NOMO-1 treated with dmso at 0.1 percent for 144 hours (cell line): ENCODE results near the gene PFN2.
"Not testable (repeated sequence)": the region's sequence is repeated elsewhere in the genome, so short reads cannot be mapped to it uniquely, and the experiment has no call there.

Experiments used
- DNase-seq: peaks from one replicate; lab custom pipeline; 2025; ENCODE audit not compliant: unreplicated experiment; lab: John Stamatoyannopoulos, UW

The PFN2 gene

DNA sequence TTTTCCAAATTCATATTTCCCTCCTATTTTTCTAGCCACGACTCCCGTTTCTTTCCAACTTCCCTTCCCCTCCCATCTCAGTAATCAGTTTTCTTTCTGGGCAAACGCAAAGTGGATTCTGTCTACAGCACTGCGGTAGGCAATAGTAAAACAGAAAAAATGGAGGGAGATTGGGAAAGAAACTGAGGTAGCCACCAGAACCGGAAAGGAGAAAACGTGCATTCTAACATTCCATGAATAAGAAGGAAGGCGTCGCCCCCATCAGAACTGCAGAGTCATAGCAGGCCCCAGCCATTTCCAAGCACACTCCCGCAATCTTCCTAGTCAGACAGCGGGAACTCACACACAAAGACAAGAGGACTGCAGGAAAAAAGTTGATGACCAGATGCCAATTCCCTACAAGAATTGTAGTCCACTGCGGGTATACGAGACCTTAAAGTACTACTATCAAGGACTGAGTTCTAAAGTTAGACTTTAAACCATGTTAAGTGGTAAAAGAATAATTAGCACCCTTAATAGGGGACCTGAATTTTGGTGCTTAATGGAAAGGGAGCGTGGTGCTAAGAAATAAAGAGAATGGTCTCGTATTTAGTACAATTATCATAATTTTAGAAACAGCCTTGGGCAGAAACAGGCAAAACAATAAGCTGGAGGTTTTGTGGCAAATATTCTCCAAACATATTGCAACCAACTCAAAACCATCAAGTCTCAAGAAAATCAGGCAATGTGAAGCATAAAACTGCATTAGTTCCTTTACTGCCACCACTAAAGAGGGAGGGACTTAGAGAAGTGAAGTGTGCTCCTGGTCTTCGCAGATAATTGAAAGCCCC lies 1.4 kb downstream of the PFN2 start:
- no peak for DNase-seq

DNA sequence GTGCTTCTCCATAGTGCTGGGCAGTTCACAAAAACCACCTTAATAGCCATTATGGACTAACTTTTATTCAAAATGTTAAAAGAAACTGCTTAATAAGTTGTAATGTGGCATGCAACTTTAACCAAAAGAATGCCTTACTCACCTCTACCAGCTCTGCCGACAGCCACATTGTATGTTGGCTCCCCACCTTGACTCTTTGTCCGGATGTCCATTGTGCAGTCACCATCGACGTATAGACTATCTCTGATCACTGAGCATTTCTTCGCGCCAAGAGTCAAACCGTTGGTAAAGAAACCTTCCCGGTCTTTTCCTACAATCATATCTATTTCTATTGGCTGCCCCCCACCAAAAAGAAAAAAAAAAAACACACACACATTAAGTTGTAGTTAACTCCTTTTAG lies 2.5 kb downstream of the PFN2 start:
- no peak for DNase-seq

DNA sequence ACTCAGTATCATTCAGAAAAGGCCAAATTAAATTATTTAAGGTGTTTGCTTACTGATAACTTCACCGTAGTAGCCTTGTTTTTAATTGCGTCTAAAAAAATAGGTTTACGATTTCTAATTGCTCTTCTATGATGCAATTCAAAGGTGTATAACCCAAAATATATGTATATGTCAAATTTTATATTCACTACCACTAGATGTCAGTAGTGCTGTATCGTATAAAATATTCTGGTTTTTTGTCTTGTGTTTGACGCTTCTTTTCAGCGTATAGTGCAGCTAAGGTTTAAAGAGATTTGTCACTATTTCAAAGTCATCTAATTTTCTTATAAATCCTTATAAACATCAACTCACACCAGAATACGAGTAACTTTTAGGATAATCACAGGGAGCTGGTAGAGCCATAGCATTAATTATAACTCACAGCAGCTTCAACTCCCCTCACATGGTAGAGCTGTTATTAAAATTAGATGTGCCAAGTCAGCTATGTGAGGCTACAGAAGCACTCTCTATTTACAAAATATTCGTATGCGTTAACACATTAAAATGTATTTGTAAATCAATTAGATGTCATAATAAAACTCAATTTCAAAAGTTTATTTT lies 3.5 kb downstream of the PFN2 start:
- peak; percentile 26 for DNase-seq

DNA sequence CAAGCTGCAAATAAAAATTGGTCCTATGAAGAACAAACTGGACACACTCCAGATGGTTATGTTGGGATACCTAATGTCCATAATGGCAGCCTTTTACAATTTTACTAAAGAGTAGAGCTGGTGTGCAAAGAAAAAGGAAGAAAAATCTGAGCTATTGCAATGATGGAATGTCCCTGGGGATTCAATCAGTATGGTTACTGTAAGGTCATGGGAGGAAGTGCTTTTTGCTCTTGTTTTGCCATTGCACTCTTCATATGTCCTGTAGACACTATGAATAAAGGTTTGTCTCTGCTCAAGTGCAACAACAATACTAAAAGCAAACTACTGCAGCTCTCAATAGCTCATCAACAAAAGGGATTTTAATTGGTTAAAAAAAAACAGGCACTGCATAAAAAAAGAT lies 5.4 kb downstream of the PFN2 start:
- DNase-seq: no peak

DNA sequence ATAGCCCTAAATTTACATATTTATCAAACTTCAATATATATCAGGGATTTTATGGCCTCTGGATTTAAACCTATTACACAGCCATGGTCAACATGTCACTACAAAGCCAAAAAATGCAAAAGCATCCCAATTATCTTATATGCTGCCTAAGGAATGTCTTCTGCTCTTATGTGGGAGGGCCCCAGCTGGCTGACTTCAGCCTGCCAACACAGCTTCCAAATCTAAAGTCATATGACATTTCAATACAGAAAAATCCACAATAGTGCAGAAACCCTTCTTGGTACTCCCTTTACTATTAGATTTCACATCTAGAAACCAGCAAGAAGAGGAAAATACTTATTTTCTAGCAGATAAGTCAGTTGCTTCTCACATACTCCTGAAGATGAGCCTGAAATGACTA lies 6.4 kb downstream of the PFN2 start:
- DNase-seq: no peak

DNA sequence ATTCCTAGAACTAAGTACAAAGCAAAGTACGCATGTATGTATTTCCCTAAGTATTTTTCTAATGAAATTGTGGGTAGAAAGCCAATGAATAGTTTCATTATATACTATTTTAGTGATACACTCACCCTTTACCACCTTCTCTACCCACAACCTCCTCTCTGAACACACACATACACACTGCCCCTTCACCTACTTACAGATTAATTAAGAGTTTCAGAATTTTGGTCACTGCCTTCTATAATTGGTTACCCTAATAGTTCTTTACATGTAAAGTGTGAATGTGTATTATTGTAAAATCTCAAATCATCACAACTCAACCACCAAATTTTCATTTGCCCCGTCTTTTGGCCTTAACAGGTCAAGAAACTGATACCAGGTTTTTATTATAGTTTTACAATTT lies 7.2 kb downstream of the PFN2 start:
- DNase-seq: no peak

DNA sequence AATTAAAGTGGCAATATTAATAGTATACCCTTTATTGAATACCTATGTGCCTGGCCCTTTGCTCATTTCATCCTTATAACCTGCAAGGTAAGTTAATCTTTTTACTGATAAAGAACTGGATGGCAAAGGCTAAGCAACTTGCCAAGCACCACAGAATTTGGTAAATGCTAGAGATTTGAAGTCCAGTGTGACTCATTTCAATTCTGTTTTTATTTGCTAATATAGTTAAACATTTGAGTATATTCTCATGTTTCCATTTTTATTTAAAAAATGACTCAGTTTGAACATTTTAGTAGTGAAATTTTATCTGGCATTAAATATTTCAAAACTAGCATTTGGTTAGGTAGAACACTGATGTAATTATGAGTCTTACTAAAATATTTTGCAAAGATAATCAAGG lies 11.3 kb downstream of the PFN2 start:
- no peak for DNase-seq

DNA sequence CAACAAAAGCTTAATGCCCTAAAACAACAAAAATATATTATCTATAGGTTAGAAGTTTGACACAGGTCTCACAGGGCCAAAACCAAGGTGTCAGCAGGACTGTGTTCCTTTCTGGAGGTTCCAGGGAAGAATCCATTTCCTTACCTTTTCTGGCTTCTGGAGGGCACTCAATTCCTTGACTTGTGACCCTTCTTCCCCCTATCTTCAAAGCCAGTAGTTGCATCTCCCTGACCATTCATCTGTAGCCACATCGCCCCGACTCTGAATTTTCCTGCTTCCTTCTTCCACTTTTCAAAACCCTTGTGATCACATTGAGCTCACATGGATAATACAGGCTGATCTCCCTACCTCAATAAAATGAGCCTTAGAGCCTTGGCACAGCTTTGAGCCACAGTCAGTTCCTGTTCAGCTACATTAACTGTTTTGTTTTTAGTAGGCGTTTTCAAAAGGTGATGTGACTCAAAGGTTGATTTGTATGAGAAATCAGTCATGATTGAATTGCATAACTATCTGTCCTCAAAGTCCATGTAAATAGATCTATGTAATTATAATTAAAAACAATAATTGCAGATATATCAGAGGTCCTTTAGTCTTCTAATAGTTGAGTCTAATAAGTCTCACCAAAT lies 12.4 kb downstream of the PFN2 start:
- no peak for DNase-seq

DNA sequence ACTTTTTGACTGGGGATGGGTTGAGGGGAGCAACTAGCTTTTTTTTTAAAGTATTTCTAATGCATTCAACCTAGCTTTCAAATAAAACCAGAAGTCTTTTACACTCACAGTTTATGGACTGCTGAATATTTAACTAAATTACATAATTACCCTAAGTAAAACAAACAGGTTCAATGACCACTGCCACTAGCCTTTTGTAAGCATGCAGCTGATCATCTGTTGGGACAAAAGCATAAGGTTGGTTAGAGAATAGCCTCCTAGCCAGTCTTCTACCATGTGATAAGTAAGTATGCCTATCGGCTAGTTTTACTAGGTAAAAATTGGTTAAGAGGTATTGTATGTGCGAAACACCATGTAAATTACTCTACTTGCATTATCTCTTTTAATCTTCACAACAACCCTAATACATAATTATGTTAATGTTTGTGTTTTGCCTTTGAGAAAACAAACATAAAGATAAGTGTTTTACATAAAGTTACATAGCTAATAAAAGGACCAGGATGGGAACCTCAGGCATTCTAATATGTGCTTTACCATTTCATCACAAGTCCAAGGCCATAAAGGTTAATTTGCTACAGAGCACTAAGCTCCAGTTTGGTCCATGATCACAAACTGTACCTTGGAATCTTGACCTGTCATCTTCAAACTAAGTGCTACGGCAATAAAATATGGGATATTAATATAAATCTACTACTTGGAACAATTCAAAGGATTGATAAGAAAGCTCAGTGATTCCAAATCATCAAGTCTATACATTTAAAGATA lies 13.2 kb downstream of the PFN2 start:
- DNase-seq: no peak

DNA sequence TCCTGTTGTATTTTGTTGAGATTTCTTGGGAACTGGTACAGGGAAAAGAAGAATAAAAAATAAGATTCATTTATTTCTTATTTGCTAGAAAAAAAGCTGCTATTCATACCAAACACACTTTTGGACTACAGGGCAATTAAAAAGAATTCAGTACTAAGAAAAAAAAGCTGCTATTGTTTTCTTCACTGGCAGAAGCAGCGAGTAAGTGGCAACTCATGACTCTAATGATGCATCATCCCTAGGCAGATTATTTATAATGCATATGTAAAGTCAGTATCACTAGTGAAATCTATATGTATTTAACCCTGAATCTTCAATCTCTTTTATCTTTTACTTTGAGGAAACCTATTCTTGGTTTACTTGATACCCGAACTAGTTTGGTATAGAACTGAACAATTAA lies 15.2 kb downstream of the PFN2 start:
- no peak for DNase-seq

DNA sequence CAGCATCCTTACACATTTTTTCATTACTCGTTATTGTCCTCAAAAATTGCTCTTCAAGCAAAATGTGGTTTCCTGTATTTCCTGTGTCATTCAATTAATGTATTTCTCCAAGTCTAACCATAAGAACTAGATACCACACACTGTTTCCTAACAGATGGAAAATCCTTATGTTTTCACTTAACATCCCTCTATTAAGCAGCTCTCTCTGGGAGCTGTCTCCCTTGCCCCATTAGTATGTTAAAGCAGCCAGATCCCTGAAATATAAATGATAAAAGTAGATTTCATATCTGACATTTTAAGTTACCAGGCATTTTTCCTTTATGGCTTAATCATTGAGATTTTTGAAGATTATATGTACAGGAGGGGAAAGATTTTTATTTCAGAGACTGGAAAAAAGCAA lies 15.9 kb downstream of the PFN2 start:
- DNase-seq: no peak

DNA sequence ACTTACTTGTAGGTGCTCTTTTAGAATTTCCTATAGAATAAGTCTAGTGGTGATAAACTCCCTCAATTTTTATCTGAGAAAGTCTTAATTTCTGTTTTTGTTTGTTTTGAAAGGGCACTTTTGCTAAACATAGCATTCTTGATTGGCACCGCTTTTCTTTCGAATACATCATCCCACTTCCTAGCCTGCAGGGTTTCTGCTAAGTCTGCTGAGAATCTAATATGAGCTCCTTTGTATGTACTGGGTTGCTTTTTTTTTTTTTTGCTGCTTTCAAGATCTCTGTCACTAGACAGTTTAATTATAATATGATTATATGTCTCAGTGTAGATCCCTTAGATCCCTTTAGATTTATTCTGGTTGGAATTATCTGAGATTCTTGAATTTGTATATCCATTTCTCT lies 21.5 kb downstream of the PFN2 start:
- no peak for DNase-seq

DNA sequence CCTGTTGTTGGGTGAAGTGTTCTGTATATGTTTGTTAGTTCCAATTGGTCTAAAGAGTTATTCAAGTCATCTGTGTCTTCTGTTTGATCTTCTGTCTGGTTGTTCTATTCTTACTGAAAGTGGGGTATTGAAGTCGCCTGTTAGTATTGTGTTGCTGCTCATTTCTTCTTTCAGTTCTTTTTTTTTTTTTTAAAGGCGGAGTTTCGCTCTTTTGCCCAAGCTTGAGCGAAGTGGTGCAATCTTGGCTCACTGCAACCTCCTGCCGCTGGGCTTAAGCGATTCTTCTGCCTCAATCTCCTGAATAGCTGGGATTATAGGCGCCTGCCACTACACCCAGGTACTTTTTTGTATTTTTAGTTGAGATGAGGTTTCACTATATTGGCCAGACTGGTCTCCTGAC lies 23.5 kb downstream of the PFN2 start:
- DNase-seq: peak; percentile 66

DNA sequence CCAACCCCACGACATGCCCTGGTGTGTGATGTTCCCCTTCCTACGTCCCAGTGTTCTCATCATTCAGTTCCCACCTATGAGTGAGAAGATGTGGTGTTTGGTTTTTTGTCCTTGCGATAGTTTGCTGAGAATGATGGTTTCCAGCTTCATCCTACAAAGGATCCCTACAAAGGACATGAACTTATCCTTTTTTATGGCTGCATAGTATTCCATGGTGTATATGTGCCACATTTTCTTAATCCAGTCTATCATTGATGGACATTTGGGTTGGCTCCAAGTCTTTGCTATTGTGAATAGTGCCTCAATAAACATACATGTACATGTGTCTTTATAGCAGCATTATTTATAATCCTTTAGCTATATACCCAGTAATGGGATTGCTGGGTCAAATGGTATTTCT lies 26.7 kb downstream of the PFN2 start:
- DNase-seq: not testable (repeated sequence)

DNA sequence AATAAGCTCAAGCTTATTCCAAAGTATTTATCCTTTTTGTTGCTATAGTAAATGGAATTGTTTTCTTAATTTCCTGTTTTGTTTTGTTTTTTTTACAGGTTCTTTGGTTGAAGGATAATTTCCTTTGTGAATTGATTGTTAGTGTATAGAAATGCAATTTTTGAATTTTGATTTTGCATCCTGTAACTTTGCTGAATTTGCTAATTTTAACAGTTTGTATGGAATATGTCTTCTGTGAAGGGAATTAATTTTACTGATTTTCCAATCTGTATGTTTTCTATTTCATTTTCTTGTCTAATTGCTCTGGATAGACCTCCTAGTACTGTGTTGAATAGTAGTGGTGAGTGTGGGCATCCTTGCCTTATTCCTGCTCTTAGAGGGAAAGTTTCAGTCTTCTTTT lies 28.3 kb downstream of the PFN2 start:
- DNase-seq: no peak

DNA sequence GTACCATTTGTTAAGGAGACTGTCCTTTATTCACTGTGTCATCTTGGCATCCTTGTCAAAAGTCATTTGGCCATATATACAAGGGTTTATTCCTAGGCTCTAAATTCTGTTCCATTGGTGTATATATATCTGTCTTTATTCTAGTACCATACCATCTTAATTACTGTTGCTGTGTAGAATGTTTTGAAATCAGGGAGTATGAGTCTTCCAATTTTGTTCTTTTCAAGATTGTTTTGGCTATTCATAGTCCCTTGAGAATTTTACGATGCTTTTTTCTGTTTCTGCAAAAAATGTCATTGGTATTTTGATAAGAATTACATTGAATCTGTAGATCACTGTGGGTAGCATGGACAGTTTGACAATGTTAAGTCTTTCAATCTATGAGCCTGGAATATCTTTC lies 28.7 kb downstream of the PFN2 start:
- no peak for DNase-seq

DNA sequence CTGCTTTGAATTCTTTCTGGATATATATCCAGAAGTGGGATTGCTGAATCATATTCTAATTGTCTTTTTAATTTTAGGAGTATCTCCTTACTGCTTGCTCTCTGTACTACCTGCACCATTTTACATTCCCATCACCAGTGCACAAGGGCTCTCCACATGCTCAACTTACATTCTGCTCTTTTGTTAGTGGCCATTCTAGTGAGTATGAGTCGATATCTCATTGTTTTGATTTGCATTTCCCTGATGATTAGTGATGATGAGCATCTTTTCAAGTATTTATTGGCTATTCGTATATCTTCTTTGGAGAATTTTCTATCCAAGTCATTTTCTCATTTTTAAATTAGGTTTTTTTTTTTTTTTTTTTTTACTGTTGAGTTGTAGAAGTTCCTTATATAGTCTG lies 29.5 kb downstream of the PFN2 start:
- no peak for DNase-seq

DNA sequence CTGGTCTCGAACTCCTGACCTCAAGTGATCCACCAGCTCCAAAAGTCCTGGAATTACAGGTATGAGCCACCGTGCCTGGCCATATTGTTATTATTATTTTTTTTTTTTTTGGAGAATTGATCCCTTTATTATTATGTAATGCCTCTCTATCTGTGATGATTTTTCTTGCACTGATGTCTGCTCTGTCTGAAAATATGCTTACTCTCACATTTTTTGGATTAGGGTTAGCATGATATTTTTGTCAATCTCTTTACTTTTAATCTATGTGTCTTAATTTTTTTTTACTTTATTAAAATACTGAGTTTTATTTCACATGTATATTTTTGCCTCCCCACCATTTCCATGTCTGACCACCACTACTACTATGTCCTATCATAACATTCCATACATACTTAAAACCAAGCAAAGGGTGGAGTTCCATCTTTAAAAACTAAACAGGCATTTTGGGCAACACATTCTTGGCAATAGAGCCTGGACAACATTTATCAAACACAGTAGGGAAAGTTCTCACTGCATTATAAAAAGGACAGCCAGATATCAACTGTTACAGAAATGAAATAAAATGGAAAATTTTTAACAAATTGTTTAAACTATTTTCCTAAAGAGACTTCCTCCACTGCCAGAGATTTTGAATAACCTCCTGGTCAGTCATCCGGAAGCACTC lies 32.2 kb downstream of the PFN2 start:
- DNase-seq: not testable (repeated sequence)

DNA sequence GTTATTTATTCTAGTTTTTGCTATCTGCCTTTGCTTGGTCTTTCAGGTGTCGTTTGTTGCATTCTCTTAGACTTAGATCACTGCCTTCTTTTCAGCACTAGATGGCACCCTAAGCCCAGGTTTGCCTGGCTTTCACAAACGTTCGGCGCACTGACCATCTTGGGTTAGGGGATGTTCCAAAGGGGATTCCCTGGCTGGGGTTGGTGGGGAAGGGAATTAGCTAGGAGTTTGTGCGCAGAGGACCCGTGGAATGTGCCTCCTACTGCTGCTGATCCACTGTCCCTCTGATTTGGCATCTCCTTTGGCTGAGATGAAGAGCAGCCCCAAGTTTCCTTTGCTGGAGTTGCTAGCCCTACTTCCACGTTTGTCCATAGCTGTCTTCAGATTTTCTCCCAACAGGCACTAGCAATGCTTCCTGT lies 33.9 kb downstream of the PFN2 start:
- DNase-seq: peak; percentile 22

DNA sequence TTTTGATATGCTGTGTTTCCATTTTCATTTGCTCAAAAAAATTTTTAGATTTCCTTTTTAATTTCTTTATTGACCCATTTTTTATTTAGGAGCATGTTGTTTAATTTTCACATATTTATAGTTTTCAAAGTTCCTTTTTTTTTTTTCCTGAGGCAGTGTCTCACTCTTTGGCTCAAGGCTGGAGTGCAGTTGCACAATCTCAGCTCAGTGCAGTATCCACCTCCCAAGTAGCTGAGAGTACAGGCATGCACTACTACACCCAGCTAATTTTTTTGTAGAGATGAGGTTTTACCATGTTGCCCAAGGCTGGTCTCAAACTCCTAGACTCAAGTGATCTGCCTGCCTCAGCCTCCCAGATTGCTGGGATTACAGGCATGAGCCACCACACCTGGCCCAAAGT lies 36.2 kb downstream of the PFN2 start:
- DNase-seq: no peak

DNA sequence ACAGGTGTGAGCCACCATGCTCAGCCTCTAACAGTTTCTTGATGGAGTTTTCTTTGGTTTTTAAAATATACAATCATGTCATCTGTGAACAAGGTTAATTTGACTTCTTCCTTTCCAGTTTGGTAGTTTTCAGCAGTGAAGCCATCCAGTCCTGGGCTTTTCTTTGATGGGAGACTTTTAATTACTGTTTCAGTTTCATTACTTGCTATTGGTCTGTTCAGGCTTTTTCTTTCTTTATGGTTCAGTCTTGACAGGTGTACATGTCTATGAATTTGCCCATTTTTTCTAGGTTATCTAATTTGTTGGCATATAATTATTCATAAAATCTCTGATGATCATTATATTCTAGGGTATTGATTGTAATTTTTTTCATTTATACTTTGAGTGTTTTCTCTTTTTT lies 36.8 kb downstream of the PFN2 start:
- DNase-seq: no peak
